Fibroblast of villous mesenchyme (primary cell): Measurements from ENCODE around the gene FAM50B. TPM values are rescaled to one million over a fixed set of nuclear protein-coding genes. Genes with fewer than 3 reads are reported as not detected.

Source experiments
- DNase-seq: peaks from one replicate; pipeline ENCODE4 v3.0.0-alpha.2; 2010; ENCODE audit warnings: low read depth
- H3K4me3 ChIP-seq: 2 replicates; pipeline ENCODE4 v1.5.1; 2011; ENCODE audit warnings: low read depth, mild to moderate bottlenecking, low read length
- total RNA-seq: library from RNA; depleted of rRNA; stranded (reverse); fragments of >200 nt; gene quantifications from 2 replicates; pipeline ENCODE4 v1.2.3, GENCODE V29; 2012
- TF ChIP-seq, protein P1 (sequence below): IDR thresholded peaks from 2 replicates; pipeline ENCODE4 v1.5.1; 2012; ENCODE audit warnings: low read depth, mild to moderate bottlenecking, low read length; ENCODE audit not compliant: insufficient read depth

FAM50B gene
- total RNA-seq, 1 donor, result 6.0 TPM

DNA sequence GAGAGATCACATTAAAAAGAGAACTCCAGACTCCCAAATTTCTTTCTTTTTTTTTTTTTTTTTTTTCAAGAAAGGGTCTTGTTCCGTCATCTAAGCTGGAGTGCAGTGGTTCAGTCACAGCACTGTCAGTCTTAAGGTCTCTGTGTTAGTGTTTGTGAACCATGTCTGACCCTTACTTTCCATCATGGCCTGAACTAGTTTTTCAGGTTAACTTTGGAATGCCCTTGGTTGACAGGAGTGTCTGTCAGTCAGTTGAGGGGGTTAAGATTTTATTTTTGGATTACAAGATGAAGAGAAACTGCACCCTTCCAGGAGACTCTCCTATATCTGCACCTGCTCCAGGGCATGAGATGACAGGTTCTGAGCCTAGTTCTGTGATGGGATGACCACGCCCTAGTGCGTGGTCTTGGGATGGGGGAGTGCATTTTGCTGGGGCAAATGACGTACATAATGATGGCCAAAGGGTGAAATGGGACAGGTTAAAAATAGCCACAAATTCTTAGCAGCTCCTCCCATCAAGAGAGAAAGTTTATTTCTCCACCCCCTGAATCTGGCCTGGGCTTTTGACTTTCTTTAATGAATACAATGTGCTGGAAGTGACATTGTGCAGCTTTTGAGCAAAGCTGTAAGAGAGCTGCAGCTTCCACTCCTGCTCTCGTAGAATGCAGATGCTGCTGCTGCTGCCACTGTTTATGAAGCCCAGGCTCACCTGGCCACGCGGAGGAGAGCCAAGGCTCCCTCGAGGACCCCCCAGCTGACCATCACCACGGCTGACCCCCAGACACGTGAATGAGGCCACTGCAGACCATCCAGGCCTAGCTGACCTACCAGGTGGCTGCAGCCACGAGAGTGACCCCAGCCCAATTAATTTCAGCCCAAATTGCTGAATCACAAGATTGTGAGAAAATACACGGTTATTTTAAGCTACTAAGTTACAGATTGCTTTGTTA is 29.7 kb upstream of the FAM50B start:
- H3K4me3 ChIP-seq, result no peak overlapping the region
- no peak for DNase-seq
- TF ChIP-seq, protein P1, sequence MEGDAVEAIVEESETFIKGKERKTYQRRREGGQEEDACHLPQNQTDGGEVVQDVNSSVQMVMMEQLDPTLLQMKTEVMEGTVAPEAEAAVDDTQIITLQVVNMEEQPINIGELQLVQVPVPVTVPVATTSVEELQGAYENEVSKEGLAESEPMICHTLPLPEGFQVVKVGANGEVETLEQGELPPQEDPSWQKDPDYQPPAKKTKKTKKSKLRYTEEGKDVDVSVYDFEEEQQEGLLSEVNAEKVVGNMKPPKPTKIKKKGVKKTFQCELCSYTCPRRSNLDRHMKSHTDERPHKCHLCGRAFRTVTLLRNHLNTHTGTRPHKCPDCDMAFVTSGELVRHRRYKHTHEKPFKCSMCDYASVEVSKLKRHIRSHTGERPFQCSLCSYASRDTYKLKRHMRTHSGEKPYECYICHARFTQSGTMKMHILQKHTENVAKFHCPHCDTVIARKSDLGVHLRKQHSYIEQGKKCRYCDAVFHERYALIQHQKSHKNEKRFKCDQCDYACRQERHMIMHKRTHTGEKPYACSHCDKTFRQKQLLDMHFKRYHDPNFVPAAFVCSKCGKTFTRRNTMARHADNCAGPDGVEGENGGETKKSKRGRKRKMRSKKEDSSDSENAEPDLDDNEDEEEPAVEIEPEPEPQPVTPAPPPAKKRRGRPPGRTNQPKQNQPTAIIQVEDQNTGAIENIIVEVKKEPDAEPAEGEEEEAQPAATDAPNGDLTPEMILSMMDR, result no peak

DNA sequence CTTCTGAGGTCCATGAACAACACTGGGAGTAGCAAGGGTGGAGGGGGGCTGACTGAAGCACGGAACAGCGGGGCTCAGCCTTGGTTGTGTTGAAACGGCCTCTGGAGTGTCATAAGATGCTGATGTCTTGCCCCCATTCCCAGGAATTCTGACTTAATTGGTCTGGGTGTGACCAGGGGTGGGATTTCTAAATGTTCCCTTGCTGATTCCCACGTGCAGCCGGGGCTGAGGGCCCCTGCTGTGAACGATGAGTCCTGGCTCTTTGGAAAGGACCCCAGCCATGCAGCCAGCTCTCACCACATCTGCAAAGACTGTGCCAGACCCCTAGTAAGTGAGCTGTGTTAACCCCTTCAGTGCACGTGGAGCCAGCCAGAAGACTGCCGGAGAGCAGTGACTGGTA is 28.6 kb upstream of the FAM50B start:
- no peak overlapping the region for H3K4me3 ChIP-seq
- DNase-seq, result no peak
- TF ChIP-seq, protein P1, result no peak

DNA sequence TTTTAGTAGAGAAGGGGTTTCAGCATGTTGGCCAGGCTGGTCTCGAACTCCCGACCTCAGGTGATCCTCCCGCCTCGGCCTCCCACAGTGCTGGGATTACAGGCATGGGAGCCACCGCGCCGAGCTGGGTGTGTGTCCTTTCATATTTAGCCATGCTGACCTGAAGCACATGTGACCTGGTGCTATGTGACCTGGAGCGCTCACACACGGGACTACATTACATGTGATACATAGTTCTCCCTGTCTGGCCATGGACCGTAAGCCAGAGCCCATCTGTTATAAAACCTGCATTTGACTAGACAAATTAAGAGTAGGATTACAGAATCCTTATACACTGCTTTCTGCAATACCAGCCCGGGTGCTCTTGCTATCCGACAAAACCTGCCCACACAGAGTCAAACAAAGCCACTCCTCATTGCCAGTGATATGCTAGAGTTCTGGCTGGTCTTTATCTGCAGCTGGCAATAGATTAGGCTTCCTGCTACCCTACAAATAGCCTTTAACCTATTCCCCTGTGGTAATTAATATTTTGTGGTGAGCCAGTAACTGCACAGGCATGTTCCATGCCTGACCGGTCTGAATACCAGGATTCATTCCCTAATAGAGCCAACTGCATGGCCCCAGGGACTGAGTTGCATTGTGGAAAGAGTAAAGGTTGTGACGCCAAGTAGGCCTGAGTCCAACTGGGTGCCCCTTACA is 26.3 kb upstream of the FAM50B start:
- peak; percentile 77 for DNase-seq
- TF ChIP-seq, protein P1, result no peak
- no peak overlapping the region for H3K4me3 ChIP-seq

DNA sequence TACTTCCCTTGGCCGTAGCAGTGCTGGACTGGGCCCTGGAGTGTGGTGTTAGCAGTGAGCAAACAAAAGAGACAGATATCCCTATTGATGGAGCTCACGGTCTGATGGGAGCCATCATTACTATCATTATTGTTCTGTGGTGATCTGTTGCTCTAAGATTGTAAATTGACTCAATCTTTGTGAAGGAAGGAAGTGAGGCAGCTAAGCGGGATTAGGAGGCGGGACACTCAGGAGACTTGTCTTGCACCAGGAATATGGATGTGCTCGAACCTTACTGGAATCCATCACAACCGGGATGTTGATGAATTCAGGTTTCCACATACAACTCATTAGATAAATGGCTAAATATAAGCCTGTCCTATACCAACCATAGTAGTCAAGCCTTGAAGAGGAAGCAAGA is 25.5 kb upstream of the FAM50B start:
- DNase-seq, result no peak
- no peak overlapping the region for H3K4me3 ChIP-seq
- TF ChIP-seq, protein P1, result no peak

DNA sequence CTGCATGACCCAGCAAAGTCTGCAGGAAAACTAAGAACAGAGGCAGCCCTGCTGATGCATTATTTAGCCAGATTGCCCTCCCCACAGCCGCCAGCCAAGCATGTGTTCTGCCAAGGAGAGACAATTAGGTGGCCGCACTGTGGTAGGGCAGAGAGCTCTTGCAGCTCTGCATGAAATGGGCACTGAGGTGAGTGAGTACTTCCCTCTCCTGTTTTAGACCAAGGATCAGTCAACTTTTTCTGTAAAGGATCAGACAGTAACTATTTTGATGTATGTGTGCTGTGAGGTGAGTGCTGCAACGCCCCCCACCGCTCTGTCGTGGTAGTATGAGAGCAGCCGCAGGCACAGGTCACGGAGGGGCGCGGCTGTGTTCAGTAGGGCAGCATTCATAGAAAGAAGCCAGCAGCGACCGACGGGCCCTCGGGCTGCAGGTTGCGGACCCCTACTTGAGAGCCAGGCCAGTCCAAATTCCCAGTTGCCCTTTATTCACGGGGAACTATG is 23.8 kb upstream of the FAM50B start:
- TF ChIP-seq, protein P1, result peak; percentile 58
- peak; percentile 74 for DNase-seq
- peak overlapping the region; percentile 21 for H3K4me3 ChIP-seq

DNA sequence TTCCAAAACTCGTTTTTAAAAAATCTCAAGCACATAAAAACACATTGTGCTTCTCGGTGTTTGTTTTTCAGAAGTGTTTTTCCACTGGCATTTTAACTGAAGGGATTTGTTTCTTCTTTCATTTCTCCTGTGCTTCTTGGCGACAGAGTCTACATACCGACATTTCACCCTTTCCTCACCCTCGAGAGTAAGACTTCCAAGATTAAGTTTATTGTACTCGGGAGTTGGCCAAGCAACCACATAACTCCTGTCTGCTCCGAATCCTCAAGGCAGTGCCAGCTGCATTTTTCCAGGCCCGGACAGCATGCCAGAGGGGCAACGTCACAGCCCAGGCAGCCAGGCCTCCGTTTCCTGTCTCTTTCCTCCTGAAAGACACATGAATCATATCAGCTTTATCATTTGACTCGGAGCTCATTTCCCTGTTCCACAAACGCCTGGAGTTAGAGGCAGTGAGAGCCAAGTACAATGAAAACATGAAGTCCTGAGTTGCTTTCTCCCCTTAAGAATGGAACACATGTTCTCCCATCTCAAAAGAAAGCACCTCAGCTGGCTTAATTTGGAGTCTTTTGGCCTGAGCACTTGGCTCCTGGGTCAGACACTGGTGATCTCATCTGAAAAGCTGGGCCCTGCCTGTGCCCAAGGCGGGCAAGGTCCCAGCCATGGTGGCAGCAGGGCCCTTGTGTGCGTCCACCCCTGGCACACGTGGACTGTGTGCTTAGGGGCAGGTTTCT is 23.2 kb upstream of the FAM50B start:
- TF ChIP-seq, protein P1, result no peak
- H3K4me3 ChIP-seq, result peak overlapping the region; percentile 21
- peak; percentile 99 for DNase-seq
